ENCODE results near the gene BMAL1.
"Not testable (repeated sequence)": the region's sequence is repeated elsewhere in the genome, so short reads cannot be mapped to it uniquely, and the experiment has no call there.

The BMAL1 gene

GRCh38 chr11:13277768-13278608, at the start of gene BMAL1:
Gene BMAL1 (plus strand): TSS chr11:13277790. CDS start chr11:13354309, 76,519 bp downstream.
- DNase-seq: no peak

- no peak for DNase-seq
Observed at GRCh38 chr11:13228572-13228971, 49.0 kb upstream of the BMAL1 start.

DNA sequence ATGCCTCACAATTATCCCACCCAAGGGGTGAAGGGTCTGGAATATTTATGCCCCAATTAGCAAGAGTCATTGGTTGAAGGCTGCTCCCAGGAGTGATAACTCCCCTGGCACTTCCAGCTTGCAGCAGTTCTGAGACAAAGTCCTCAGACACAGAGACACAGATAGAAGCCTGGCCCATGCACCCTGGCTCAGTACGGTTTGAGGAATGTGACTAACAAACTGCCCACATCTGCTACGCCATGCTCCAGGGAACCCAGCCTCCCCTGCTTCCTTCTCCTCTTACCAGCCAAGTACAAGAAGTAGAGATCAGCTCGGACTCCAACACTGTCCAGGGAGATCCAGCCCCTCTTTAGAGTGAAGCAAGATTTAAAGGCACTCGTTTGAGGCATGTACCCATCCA, 48.5 kb upstream of the BMAL1 start:
- DNase-seq: no peak

- DNase-seq: no peak
Observed at GRCh38 chr11:13229711-13230318, 47.8 kb upstream of the BMAL1 start.

DNA sequence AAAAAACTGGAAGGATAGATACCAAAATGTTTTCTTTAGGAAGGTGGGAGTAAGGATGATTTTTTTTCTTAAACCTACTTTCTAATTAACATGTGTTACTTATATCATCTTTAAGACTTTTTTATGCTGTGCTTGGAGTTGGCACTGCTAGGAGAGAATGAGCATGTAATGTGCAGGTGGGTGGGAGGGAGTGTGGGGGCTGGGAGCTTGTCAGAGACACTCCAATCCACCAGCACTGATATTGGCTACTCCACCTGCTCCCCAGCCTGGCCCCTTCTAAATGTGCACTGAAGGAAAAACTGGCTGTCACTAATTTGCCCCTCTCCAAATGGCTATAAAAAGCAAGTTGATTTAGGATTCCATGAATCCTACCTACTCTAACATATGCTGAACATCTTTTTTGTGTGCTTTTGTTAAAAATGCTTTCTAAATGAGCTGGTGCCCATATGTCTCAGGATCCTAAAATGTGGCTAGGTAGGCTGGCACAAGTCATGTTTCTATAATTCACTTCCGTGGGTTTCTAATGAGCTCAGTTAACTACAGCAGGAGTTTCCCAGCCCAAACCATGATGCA, 44.3 kb upstream of the BMAL1 start:
- no peak for DNase-seq

- DNase-seq: no peak
Observed at GRCh38 chr11:13235895-13236294, 41.7 kb upstream of the BMAL1 start.

- DNase-seq: no peak
Observed at GRCh38 chr11:13236626-13237025, 41.0 kb upstream of the BMAL1 start.

GRCh38 chr11:13237761-13238160, 39.8 kb upstream of the BMAL1 start:
- DNase-seq: no peak

- no peak for DNase-seq
Observed at GRCh38 chr11:13238879-13239514, 38.6 kb upstream of the BMAL1 start.

DNA sequence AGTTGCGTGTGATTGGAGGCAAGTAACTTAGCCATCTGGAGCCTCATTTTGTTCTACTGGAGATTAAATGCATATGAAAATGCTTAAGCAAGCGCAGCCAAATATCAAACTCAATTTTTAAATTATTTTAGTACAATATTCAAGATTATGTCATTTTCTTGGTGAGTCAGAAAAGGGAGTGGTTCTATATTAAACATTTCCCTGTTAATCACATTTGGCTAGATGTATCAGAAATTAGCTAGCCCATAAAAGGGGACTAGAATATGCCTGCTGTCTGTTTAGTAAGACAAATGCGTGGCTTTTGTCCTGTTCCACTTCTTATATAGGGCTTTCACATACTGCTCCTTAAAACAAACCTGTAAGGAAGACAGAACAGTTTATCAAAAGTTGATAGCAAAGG, 35.0 kb upstream of the BMAL1 start:
- DNase-seq: no peak

GRCh38 chr11:13247606-13248296, 29.8 kb upstream of the BMAL1 start:
- DNase-seq: no peak

GRCh38 chr11:13249177-13249576, 28.4 kb upstream of the BMAL1 start:
- no peak for DNase-seq

- DNase-seq: no peak
Observed at GRCh38 chr11:13249992-13250391, 27.6 kb upstream of the BMAL1 start.

GRCh38 chr11:13251966-13252365, 25.6 kb upstream of the BMAL1 start:
- no peak for DNase-seq

GRCh38 chr11:13252438-13252837, 25.2 kb upstream of the BMAL1 start:
- DNase-seq: no peak

- no peak for DNase-seq
Observed at GRCh38 chr11:13256216-13256615, 21.4 kb upstream of the BMAL1 start.

DNA sequence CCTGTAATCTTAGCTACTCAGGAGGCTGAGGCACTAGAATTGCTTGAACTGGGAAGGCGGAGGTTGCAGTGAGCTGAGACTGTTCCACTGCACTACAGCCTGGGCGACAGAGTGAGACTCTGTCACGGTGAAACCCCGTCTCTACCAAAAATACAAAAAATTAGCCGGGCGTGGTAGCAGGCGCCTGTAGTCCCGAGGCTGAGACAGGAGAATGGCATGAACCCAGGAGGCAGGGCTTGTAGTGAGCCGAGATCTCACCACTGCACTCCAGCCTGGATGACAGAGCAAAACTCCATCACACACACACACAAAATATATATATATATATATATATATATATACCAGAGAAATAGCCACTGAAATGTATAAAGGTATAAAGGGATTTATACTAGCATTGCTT, 19.5 kb upstream of the BMAL1 start:
- not testable (repeated sequence) for DNase-seq

DNA sequence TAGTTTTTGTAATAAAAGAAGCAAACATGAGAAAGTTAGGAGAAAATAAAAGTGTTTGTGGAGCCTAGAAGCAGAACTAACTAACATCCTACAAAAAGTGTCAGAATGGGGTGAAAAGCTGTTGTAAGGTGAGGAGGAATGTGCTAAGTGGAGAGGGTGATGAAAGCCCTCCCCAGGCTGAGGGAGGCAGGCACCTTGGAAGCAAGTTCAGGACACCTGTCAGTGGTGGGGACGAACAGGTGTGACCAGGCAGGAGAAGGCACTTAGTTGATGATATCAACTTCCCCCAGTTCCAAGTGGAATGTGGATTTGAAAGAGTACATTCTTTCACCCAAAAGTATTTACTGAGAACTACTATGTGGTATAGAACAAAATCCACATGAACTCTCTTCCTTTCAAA, 18.7 kb upstream of the BMAL1 start:
- DNase-seq: no peak

- DNase-seq: no peak
Observed at GRCh38 chr11:13259374-13259773, 18.2 kb upstream of the BMAL1 start.

GRCh38 chr11:13260201-13260962, 17.2 kb upstream of the BMAL1 start:
- no peak for DNase-seq

DNA sequence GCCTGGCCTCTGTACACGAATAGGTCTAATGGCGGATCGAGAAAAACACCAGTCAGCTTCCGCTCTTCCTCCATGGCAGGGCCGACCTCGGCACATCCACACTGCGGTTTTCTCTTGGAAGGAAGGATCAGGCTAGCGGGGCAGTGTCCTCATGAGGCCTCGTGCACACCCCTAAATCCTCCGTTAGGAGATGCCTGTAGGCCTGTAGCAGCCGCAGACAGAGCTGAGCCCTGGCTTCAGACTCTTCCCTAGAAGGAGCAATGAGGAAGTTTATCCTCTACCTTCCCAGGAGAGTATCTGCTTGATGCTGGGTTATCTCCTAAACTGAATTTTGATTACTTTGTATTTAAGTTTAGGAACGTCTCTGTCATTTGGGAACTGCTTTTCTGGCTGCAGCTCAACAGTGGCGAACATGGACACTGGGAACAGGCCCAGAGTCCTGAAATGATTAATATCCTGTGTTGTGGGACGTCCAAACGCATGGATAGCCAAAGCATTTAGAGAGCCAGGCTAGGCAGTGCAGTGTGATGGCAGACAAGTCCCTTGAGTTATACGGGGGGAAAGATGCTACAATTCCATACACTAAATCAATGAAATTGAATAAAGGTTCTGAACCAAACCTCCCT, 16.5 kb upstream of the BMAL1 start:
- no peak for DNase-seq

DNA sequence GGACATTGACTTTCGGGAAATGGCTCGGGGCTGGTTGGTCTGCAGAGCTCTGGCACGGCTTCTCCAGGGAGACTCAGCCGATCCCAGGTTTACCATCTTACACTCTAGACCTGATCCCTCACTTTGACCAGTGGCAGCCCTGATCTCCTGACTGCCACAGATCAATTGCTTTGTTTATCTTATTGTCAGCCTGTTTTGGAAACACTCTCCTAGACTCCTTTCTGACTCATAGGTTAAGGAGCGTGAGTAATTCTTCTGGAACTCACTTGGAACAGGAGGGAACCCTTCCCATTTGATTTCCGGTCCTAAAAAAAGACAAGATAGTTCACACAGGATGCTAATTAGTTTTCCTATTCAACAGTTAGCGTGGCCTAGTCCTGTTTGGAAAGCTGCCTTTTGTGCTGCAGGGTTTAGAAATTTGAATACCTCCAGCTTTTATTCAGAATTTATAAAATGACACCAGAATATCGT, 16.0 kb upstream of the BMAL1 start:
- DNase-seq: no peak
